Kidney tubule cell (primary cell): Measurements from ENCODE around the gene STIMATE.

ENCODE experiments used
- DNase-seq: peaks from one replicate; pipeline ENCODE4 v3.0.0-alpha.2; 2018; ENCODE audit warnings: low spot score

STIMATE gene

DNA sequence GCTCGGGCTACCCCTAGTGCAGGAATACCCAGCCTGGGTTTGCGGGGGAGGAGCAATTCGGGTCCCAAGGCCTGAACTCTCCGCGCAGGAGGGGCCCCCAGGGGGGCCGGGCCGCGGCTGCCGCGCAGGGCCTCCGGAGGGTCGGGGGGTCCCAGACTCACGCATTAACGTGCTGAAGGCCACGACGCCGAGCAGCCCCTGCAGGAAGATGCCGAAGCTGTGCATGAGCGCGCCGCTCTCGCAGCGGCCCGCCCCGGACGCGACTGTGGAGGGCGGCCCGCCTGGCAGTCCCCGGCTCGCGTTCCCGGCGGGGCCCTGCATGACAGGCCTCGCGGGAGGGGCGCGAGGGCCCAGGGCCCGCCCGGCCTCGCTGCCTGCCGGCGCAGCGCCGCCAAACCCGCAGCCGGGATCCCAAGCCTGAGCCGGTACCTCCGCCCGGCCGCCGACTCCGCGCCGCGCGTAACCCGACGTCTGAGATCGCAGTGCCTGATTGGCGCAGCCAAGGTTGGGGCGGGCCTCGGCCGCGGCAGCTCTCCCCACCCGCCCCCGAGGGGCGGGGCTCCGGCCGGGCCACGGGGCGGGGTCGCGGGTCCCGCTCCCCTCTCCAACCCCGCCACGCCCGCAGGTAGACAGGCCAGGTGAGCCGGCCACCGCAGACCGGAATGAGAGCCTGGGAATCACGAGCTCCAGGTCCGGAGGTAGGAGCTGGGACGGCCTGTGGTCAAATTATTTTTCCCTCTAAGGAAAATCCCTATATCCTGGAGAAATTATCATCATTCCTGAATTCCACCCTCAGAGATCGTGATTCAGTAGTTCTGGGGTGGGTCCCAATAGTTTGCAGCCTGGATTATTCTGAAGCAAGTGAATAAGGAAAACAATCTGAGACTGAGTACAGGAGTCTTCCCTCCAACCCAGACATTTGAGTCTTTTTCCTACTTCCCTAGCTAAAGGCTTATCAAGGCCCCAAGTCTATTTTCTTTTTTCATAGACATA lies at the start of gene STIMATE:
Gene STIMATE, minus strand, starts transcription at position 419 of the 993 bp plus-strand sequence. Its CDS starts 98 bp downstream, at position 321.
- DNase-seq = peak; percentile 85

- no peak for DNase-seq
These were observed 42.3 kb upstream of the STIMATE start for GRCh38 chr3:52939600-52939999.

DNA sequence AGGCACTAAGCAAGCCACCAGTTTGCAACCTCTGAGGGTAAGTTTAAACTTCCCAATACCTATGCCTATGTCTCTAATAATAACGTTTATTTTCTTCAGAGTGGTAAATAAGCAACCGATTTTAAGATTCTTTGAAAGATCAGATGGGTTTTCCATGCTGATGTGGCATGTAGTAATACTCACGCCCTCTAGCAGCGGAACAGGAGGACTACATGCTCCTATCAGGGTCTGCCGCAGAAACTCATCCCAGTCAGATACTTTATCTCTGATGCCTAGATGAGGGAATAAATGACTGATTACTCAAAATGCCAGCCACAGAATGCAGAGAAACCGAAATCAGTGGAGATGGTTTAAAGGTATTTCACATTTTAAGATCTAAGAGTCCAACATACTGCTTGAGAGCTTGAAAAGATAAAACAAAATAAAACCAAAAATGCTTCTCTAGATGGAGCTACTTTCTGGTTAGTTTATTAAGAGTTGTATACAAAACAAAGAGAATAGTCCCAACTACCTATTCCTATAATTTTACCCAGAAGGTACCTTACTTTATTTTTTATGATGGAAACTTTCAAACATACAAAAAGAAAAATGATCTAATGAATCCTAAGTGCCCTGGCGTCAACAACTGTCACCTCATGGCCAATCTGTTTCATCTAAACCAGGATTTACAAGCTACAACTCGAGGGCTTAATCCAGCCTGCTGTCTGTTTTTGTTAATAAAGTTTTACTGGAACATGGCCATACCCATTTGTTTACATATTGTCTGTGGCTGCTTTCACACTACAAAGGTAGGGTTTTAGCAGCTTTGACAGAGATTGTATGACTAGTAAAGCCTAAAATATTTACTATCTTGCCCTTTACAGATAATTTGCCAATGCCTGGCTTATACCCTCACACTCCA lies 37.5 kb upstream of the STIMATE start:
- peak; percentile 59 for DNase-seq

DNA sequence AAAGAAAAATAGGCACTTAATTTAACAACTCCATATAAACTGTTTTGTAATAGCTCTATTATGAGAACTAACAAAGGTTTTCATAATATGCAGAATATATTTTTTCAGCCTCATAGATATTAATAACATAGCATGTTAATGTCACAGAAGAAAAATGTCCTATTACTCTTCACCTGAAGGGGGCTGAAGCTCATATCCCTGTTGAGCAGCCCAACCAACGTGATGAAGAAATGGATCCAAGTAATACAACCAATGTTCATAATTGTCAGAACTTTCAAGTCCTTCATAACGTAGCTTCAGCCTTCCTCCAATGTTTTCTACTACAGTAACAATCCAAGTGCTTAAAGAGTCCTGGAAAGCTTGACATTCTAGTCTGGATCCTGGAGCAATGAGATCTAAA lies 34.5 kb upstream of the STIMATE start:
- DNase-seq = no peak

DNA sequence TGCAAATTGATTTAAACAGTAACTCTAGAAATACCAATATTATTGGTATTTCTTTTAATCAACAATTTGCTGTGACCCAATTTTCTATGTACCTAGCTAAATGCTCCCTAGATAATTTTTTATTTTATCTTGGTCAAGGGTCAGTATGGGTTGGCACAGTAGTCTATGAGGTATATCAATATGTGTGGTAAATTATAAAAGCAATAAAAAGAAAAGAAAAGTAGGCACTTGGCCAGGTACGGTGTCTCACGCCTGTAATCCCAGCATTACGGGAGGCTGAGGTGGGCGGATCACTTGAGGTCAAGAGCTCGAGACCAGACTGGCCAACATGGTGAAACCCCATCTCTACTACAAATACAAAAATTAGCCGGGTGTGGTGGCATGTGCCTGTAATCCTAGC lies 34.0 kb upstream of the STIMATE start:
- no peak for DNase-seq

DNA sequence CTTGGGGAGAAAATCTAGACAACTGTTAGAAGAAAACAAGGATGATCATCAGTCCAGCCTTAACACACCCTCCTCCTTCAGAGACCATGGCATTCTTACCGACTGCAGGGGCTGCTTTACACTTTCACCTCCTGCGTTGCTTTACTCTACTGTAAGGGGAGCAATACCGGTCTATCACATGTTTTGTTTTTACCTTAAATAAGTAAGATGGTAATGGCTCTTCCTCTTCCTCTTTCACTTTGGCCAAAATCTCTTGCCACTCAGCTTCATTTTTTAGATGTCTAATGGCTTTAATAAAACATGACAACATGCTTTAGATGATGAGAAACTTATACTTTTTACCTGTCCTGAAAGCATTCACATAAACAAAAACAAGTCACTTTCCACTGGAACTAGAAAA lies 33.4 kb upstream of the STIMATE start:
- no peak for DNase-seq

DNA sequence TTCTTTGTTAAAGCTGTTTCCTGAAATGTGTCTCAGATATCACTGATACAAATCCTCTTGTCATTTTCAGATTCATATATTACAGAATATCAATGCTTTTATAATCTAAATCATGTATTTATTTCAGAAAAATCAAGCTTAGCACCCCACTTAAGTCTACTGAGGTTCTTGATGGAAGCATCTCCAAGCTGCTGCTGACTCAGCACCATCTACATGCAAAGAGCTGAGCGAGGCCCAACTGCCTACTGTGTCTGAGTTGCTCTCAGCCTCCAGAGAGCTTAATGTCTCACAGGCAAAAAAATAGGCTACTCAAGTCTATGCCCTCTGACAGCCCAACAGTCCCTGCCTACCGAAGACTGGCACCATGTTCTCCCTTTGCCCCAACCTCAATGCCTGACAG lies 29.2 kb upstream of the STIMATE start:
- no peak for DNase-seq

DNA sequence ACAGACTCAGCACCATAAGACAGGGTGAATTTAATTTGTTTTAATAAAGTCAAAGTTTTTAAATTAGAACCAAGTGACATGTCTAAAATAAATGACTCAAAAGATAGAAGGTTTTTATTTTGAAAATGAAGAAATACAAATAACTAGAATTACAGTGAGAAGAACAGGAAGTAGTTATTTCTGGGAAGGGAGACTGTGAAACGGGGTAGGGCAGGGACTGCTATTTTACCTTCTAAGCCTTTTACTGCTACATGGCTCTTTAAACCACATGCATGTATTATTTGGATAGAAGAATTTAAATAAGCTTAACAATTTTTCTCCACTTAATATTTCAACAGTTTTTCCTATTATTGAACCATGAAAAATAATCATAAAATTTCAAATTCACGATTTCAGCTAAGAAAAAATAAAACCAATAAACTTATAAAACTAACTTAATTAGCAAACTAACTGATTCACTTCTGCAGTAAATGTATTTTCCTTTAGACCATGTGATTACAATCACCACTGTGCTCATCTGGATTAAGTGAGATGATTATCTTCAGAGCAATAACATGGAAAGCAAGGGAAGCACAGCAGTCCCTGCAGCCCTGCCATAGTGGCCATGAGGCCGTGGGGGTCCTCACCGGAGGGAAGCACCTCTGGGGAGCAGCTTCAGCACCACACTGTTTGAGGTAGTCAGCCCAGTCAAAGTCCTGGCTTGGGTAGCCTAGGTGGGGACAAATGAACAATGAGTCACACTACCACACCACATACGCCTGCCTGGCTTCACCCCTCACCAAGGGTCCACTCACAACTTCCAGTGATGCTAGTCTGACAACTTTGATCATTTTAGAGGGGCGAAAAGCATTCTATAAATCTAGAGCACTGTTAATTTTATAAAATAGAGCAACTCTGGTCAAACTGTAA lies 28.3 kb upstream of the STIMATE start:
- DNase-seq = no peak

- DNase-seq = no peak
These were observed 26.6 kb upstream of the STIMATE start for GRCh38 chr3:52923963-52924362.

GRCh38 chr3:52920841-52921240 lies 23.5 kb upstream of the STIMATE start:
- no peak for DNase-seq

- no peak for DNase-seq
These were observed 19.7 kb upstream of the STIMATE start for GRCh38 chr3:52917044-52917443.

DNA sequence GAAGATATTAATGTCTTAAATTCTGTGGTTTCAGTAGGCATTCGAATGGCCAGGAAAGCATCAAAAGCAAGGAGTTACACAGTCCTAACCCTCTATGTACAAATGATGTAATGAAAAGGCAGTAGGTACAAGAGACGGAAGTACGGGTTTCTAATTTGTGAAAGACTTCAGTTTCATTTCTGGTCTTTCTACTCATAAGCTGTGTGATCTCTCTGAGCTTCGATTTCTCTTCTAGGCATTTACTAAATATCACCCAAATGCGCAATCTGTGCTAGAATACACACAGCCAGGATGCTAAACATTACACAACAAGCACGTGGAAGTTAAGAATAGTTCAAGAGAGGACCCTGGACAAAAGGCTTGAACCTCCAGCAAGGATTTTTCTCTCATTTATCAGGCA lies 17.9 kb upstream of the STIMATE start:
- DNase-seq = no peak

DNA sequence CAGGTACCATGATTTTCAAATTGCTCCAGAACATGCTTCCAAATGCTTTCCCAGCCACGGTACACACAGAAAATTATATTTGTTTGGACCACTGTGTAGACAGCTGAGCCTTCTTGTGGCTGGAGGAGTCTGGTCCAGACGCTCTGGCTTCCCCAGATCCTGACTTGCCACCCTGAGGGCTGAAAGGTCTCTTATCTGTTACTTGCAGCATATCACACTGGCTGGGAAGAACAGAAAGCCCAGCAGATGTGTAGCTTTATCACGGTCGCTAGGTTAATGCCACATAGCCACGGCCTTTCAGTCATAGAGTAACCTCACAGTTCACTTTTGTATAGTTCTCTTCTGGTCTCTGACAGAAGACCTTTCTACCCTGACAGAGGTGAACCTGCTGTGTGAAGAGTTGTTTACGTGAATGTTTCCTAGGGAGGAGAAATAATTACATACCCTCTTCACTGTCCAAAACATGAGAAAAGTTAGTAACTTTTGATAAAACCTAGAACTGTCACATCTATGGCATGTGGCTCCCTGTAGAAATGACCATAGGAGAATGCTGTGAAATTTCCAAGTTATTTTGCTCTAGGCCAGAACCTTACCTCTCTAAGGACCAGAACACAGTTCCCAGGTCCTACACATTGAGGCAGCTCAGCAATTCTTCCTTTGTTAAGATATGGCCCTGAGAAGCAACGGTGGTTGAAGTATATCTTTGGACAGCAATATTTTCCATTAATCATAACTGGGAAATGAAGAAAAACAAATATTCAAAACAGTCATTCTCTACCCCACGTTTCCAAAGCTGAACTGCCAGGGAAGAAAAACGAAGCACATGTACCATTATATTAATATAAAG lies 15.8 kb upstream of the STIMATE start:
- DNase-seq = no peak

DNA sequence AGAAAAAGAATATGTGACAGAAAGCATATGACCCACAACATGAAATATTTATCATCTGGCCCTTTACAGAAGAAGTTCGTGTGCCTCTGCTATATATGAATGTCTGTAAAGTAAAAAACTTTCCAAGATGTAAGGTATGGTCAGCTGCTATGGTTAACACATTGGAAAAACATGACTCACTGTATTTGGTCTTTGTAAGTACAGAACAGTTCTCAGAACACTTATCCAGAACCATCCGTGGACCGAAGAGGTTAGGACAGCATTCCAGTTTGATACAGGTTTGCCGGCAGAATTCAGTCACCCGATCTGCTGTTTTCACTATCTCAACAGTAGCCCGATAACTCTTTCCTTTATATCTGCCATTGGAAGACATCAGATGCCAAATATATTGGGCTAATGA lies 13.5 kb upstream of the STIMATE start:
- DNase-seq = no peak

- DNase-seq = no peak
These were observed 10.1 kb upstream of the STIMATE start for GRCh38 chr3:52907497-52907896.

- no peak for DNase-seq
These were observed 7.2 kb upstream of the STIMATE start for GRCh38 chr3:52904552-52904951.

- no peak for DNase-seq
These were observed 6.7 kb upstream of the STIMATE start for GRCh38 chr3:52904000-52904399.

DNA sequence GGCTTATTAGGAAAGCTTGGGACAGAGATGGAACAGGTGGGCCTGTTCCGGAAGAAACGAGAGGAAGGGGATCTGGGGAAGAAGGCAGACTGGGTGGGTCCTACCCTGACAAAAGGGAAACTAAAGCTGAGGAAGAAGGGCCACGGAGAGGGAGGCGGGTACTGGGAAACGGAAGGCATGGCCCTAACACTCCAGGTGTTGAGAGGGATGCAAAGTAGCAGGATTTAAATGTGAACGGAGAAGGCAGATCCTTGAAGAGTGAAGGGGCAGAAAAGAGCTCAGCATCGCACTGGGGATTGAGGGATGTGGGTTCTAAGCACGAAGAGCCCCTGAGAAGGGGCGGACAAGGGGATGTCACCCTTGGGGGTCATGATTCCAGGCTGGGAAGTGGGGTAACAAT lies 735 bp downstream of the STIMATE start:
- DNase-seq = peak; percentile 11

DNA sequence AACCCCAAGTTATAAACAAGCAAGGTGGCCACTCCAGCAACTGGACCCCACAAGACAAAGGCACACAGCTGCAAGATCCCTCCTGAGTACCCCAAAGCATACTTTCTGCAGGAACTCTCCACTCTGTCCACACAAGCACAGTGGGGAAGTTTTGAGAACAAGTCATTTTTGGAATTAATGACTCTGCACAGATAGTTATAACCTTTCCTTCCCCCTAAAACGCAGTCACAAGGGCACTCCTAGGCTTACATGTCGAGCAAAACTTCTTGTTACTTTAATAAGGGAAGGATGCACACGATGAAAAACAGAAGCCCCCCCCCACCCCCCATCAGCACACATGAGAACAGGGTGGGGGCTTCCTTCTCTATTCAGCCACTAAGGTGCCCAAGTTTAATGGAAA lies 1.2 kb downstream of the STIMATE start:
- no peak for DNase-seq

- no peak for DNase-seq
These were observed 1.9 kb downstream of the STIMATE start for GRCh38 chr3:52895418-52895817.

DNA sequence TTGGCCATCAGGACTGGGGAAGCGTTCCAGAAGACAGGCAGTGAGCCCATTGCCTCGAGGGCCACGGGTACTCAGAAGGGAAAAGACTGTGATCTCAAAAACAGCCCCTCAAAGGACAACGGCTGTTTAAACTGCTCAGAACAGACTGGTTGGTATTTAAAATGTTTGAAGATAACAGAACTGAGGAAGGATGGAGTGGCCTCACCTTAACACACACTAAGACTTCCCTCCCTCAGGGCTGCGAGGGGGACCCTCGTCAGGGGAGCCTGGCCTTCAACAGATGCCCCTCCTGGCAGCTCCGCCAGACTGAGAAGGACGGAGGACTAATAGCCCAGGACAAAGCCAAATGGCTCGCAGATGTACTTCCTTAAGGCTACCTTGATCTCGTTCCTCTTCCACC lies 2.6 kb downstream of the STIMATE start:
- no peak for DNase-seq
